LNCaP clone FGC (cell line): Measurements from ENCODE around the gene LYST.

Source experiments
- DNase-seq: peaks from one replicate; pipeline ENCODE4 v3.0.0-alpha.2; 2011; ENCODE audit warnings: low read depth
- H3K4me3 ChIP-seq: 2 replicates; pipeline ENCODE4 v1.5.1; 2011; ENCODE audit warnings: mild to moderate bottlenecking, low read depth, low read length, control low read depth
- TF ChIP-seq, protein P1 (sequence below): IDR thresholded peaks from 2 replicates; pipeline ENCODE4 v1.5.1; 2012; ENCODE audit warnings: mild to moderate bottlenecking; ENCODE audit not compliant: control insufficient read depth, insufficient read depth; ENCODE audit errors: extremely low read depth

LYST gene

DNA sequence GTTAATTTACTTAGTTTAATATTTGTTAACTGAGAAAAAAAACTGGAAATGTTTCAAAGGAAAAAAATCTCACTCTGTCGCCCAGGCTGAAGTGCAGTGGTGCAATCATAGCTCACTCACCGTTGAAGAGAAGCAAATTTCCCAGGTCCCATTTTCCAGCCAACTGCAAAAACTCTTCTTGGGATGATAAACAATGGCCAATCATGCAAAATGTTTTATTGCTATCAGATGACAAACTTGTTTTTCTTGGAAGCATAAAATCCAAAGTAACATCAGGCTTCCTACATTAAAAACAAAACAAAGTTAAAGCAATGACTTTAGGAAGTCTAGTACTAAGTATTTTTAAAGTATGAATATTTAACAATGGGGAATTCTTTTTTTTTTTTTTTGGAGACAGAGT, 84.9 kb downstream of the LYST start:
- TF ChIP-seq, protein P1, sequence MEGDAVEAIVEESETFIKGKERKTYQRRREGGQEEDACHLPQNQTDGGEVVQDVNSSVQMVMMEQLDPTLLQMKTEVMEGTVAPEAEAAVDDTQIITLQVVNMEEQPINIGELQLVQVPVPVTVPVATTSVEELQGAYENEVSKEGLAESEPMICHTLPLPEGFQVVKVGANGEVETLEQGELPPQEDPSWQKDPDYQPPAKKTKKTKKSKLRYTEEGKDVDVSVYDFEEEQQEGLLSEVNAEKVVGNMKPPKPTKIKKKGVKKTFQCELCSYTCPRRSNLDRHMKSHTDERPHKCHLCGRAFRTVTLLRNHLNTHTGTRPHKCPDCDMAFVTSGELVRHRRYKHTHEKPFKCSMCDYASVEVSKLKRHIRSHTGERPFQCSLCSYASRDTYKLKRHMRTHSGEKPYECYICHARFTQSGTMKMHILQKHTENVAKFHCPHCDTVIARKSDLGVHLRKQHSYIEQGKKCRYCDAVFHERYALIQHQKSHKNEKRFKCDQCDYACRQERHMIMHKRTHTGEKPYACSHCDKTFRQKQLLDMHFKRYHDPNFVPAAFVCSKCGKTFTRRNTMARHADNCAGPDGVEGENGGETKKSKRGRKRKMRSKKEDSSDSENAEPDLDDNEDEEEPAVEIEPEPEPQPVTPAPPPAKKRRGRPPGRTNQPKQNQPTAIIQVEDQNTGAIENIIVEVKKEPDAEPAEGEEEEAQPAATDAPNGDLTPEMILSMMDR: no peak
- H3K4me3 ChIP-seq: no peak overlapping the region
- no peak for DNase-seq

DNA sequence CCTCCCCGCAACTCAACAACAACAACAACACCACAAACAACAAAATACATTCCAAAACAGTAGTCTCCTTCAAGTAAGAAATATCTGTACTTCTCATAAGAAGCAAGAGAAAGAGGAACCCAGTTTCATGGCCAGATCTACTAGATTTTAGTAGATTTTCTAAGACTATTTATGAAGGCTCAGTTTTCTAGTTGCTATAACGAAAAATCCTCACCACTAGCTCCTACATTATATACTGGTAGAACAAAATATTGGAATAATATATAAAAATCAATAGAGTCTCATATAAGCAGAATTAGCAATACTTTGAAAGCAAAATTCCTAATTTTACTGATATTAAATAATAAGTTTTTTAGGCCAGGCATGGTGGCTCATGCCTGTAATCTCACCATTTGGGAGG, 86.9 kb downstream of the LYST start:
- DNase-seq: no peak
- no peak overlapping the region for H3K4me3 ChIP-seq
- TF ChIP-seq, protein P1: no peak

DNA sequence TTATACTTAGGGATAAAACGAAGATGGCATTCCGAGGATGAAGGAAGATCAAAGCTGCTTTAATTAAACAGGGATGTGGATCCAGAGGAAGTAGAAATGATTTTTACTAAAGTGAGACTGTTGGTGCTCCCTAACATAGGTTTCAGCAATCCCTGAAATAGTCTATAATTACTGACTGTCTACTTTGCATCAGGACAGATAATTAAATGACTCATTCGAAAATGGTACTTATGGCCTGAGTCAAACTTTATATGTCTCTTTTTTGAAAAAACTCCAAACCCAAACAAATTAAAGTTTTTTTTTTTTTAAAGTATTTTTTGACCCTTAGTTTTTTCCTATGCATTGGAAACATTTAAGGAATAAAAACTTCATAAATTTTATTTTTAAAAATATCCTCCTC, 90.3 kb downstream of the LYST start:
- no peak overlapping the region for H3K4me3 ChIP-seq
- DNase-seq: no peak
- TF ChIP-seq, protein P1: no peak

DNA sequence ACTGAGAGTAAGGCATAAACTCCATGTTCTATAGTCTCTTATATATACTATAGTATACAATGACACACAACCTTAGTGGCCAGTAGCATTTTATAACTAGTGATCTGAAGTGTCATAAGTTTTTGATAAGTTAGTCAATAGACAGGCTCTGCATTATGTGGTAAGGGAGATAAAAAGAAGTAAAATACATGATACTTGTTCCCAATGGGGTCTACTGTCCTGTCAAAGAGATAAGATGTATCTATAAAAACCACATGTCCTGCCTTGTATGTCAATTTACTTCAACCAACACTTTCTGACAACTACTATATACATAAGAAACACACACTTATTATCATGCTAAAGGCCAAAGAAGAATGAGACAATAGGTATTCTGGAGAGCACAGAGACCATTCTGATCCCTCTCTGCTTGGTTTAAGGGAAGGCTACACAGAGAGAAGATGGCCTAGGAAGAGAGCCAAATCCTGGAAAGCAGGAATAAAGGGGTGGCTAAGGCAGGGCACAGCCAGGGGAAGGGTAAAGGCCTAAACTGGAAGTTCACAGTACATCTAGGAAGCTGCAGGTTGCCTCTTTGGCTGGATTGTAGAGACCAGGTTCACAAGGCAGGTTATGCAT, 91.4 kb downstream of the LYST start:
- no peak overlapping the region for H3K4me3 ChIP-seq
- no peak for DNase-seq
- TF ChIP-seq, protein P1: no peak

DNA sequence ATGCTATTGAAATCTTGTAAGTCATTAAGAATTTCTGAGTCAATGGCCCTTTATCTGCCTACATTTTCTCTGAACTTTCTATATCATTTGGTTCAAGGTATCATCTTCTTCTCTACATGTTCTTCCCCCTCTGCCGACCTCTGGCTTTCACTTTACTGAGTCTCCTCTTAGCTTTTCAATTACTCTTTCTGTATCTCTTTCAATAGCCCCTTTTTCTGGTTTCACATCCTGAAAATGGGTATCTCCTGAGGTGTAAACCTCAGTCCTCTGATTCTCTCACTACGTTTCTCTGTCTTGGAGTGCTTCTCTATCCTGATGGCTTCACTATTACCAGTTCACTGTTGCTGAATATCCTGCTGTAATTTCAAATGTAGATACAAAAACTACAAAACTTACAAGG, 98.9 kb downstream of the LYST start:
- no peak for DNase-seq
- TF ChIP-seq, protein P1: no peak
- no peak overlapping the region for H3K4me3 ChIP-seq

DNA sequence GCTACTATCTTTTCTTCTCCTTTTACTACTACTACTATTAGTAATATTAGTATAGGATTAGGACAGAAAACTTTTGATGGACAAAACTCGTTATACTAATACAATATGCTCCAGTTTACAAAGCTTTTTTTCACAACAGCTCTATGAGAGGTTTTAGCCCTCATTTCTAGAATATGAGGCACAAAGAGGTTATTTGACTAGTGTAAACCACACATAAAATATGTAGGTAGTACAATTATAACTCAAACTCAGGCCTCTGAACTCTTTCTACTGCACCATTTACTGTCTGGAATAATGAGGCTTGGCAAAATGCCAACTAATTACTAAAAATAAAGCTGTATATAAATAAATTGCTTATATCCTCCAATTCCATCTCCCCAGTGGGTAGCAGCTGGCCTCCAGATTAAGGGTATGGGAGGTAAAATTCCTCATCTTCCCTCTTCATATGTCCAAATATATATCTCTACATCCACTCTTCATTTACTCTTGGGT, 99.9 kb downstream of the LYST start:
- H3K4me3 ChIP-seq: no peak overlapping the region
- DNase-seq: no peak
- TF ChIP-seq, protein P1: no peak

DNA sequence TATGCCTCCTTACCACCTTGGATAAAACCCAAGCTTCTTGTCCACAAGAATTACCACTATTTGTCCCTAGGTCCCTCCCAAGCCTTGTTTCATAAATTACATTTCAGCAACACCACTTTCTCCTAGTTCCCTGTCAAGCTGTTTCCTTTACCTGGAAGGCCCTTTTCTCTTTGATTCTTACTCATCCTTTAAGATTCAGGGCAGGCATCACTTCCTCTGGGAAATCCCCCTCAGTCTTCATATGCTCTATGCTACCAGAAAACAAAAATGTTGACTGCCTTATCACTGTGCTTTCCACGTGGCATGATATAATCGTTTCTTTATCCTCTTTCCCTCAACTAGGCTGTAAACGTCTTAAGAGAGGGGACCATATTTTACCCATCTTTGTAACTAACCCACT, 102.7 kb downstream of the LYST start:
- no peak for DNase-seq
- TF ChIP-seq, protein P1: no peak
- no peak overlapping the region for H3K4me3 ChIP-seq
